GM19463 (cell line): Measurements from ENCODE around the gene C1orf174.

ENCODE experiments used
- ATAC-seq: cut with Tn5 transposase; IDR thresholded peaks from one replicate; pipeline ENCODE4 v1.9.1; 2021; ENCODE audit warnings: mild to moderate bottlenecking, moderate library complexity; ENCODE audit not compliant: unreplicated experiment

C1orf174 gene

DNA sequence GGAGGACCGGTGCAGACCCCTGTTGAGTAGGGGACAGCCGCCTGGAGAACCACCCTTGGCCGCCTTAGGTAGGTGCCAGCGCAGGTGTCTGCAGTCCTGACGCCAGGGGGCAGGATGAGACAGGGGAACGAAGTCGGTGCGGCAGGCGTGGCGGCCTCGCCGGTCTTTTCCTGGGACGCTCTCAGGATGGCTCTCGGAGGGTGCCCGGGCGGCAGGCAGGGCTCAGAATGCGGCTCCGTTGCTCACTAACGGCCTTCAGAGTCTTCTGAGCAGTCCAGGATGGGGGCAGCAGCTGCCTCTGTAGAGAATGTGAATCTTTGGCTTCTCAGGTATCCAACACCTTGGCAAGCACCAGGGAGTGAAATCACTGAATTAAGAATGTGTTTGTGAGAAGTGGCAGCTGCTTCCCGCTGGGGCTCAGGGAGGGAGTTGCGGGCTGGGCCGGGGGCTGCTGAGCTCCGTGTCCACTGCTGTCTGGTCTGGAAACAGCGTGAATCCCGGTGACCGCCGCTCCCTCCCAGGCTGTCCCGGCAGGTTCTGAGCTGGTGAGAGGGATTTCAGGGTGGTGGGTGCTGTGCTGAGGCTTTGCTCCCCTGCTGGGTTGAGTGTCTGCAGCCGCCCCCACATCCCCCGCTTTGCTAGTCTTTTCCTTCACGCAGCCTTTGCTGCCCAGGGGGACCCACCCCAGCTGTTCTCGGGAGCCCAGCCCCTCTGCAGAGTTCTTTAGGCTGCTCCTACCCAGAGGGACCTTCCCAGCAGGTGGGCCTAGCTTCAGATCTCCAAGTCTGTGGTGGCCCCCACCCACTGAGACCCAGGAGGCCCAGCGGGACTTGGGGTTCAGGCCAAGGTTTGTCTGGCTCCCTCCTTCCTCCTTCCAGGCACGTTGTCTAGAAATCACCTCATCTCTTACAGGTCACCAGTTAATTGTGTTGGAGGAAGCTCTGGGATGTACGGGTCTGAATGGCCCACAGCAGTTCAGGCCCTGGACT, 11.1 kb upstream of the C1orf174 start:
- ATAC-seq, result no peak

DNA sequence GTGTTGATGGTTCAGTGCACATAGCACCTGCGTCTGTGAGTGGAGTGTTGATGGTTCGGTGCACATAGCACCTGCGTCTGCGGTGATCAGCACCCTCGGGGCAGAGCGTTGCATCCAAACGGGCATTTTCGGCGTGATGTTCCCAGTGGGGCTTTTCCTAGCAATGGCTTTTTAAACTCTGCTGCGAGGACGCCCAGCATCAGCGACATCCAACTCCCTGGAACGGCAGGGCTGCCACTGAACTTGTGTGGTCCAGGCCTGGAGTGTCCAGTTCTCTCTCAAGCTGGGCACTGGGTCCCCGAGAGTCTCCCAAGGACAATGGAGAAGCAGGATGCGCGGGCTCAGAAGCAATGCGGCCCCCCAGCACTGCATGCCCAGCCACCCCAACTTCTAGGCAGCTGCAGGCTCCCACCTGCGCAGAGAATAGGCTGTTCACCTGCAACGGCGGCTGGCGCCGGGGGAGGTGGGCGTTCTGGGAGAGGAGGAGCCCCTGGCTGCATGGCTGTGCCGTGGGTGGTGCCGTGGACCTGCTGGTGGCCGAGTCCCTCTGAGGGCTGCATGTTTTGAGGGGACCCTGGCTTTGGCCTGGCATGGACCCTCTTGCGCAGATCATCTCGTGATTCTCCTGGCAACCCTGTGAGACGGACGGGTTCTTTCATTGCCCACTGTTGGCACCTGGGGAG, 10.1 kb upstream of the C1orf174 start:
- ATAC-seq, result no peak

DNA sequence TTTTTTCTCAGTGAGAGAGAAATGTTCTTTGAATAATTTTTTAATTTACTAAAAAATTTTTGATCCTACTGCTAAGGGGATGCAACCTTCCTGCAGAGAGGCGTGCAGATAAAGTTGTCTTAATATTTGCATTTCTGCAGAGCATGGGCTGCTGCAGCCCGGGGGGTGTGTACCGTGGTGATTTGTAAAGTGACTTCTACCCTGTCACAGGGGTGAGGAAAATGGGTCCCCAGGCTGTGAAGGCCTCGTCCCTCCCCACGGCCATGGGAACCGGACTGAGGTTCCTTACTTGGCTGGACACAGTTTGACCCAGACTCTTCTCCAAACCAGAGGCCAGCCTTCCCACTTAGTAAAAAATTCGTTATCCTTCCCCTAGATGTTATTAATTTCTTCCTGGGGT, 9.5 kb upstream of the C1orf174 start:
- ATAC-seq, result no peak

DNA sequence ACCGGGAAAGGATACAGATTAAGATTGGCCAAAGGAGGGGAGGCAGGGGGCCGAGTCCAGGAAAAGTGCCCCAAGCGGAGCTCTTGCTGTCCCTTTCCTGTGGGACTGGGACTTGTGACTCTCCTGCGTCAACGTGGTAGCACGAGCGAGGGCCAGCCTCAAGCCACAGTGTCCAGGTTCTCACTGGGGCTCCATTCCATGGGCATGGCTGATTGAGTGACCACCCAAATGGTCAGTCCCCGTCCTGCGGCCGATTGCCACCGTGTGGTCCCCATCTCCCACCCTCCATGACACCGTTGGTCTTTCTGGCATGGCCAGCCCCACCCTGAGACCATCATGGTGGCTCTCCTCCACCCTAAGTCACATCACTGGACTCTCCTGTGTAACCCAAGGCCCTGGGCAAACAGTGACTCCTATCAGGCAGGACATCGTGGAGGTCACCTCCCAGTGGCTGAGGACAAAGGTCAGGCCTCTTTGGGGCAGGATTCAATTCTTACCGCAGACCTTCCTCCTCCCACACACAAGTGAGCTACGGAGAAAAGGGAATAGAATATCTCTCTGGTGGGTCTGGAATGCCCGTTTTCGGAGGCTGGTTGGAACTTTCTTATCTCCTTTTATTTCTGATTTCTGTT, 8.9 kb upstream of the C1orf174 start:
- ATAC-seq, result no peak

DNA sequence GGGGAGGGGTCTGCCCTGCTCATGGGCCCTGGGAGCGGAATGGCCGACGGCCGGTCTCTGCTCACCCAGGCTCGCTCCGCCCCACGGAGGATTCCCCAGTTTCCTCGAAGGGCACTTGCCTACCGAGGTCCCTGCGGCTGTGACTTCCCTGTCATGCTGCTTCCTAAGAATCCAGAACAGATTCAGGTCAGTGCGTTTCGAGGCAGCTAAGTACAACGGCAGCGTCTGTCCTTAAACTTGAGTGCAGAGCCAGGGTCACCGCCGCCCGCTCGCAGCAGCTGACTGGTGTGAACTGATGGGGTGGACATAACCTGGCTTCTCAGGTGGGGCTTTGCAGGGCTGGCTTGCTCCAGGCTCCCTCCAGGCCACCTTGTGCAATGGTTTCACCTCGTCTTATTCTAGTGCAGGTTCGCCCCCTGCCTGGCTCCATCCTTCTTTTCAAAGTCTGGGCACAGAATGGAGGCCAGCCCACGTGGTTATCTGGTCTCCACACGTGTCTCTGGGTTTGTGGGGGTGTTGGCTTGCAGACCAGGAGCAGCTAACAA, 7.6 kb upstream of the C1orf174 start:
- no peak for ATAC-seq

DNA sequence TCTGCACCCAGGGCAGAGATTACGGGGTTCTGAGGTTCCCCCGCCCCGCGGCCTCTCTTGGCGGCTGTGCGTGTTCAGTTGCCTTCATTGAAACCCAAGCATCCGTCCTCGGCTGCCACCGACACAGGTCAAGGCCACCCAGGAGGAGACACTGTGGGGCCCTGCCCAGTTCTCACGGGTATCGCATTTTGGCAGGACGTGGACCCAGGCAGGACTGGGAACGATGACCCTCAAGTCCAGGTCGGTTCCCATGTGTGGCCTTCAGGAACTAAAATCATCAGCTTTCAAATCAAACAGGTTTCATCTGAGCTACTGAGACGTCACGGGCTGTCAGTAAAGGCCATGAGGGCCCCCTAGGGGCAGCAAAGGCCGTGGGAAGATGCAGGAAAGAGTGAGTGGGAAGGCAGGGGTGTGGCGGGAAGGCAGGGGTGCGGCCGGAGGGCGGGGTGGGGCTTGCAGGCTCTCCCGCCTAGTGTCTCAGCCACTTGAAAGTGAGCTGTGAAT, 7.0 kb upstream of the C1orf174 start:
- no peak for ATAC-seq

DNA sequence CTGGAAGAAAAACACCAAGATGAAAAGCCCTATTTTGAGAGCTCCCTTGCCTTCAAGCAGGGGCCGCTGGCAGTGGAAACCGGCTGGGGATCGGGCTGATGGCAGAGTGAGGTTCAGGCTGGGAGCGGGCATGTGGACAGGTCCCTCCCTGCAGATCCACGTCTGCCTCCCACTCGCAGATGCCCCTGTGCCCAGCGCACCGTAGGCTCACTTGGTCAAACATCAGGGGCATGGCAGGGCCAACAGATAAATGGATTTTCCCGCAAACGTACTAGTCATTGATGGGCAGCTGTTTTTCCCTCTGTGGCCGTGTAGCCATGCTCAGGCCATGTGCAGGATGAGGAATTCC, 6.6 kb upstream of the C1orf174 start:
- no peak for ATAC-seq

DNA sequence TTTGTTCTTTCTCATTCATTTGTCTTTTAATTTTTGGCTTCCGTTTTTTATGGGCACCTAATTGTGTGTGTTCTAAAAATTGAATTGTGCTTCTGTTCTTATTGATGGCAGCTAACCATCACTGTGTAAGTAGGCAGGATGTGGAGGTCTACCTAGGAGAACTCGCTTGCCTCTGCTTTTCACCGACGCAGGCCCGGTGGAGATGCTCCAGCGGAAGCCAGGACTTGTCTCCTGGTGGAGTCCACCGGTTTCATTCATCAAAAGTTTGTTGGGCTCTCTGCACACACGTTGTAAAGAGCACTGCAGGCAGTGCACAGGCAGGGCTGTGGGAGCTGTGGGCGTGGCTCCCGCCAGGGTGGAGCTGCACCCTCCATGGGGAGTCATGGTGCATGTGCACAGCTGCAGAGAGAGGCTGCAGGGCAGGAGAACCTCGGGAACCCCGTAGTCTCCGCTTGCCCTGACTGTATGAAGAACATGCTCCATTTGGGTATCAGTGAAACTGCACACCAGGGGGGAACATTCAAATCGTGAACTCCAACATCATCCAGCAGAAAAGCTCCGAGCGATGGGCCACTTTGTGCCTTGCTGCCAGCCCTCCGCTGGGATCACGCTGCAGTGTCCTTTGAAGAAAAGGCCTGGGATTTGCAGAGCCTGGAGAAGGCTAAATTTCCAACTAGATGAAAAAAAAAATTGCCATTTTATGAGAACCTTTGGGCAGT, 6.0 kb upstream of the C1orf174 start:
- no peak for ATAC-seq

DNA sequence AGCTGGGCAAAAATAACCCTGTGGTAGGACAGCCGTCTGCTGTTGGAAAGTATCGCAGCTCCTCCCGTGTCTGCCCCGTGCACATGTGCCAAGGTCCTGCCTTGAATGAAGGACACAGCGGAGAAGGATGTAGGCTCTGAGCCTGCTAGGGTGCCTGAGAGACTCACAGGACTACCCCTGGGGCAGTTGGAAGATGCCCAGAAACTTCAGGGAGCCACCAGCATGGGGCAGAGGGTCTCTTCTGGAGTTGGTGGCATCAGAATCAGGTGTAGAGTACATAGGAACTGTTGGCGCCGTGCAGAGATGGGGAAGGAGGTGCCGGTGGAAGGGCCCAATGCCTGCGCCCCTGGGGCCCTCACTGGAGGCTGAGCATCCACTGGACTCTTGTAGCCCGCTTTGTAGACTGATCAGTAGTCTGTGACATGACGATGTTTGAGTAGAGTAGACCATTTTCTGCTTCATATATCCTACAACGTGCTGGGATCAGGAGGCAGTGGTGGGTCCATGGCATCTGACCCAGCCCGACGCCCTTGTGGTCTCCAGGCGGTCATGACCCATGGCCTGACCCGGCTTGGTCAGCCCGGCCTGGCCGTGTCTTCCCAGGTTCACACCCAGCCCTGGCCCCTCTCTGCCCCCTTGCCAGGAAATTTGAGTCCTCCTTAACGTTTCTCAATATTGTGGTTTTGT, 5.3 kb upstream of the C1orf174 start:
- no peak for ATAC-seq

DNA sequence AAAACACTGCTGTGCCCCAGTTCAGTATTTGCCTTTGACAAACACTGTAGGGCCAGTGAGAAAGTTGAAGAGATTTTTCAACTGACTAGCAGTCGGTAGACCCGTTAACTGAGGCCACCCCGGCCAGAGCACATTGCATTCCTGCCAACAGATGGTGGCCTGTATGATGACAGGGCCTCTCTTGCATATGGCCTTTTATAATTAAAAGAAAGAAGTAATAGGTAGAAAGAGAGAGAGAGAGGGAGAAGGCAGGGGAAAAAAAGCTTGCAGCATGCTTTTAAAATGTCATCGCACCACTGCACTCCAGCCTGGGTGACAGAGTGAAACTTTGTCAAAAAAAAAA, 4.7 kb upstream of the C1orf174 start:
- ATAC-seq, result no peak

DNA sequence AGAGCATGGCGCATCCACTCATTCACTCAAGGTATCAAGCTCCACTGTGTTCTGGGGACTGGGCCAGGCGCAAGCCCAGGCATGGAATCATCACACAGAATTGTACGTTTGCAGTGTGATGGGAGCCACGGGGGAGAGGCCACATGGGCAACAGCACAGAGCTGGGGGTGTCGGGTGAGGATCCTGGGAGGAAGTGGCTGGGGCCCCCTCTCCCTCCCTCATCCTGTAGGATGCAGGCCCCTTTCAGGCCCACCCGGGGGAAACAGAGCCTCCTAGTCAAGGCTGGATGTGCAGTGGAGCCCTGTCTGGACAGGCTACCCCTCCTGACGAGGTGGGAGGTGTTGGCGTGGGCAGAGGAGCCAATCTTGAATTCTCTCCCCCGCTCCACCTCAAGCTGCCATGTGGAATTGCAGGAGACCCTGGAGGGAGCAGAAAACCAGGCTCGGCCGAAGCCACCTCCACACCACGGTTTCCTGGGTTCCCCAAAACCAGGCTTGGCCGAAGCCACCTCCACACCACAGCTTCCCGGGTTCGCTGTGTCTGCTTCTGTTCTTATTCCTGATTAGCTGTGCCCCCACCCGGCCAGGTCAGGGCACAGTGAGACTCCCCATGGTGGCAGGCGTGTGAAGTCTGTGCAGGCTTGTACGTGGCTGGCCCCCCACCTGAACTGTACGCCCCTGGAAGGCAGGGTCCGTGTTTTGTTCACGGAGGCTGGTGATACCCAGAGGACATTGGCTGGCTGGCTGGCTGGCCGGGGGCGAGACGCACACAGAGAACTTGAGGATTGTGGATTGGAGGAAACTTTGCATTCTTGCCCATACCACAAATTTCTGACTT, 4.2 kb upstream of the C1orf174 start:
- no peak for ATAC-seq

DNA sequence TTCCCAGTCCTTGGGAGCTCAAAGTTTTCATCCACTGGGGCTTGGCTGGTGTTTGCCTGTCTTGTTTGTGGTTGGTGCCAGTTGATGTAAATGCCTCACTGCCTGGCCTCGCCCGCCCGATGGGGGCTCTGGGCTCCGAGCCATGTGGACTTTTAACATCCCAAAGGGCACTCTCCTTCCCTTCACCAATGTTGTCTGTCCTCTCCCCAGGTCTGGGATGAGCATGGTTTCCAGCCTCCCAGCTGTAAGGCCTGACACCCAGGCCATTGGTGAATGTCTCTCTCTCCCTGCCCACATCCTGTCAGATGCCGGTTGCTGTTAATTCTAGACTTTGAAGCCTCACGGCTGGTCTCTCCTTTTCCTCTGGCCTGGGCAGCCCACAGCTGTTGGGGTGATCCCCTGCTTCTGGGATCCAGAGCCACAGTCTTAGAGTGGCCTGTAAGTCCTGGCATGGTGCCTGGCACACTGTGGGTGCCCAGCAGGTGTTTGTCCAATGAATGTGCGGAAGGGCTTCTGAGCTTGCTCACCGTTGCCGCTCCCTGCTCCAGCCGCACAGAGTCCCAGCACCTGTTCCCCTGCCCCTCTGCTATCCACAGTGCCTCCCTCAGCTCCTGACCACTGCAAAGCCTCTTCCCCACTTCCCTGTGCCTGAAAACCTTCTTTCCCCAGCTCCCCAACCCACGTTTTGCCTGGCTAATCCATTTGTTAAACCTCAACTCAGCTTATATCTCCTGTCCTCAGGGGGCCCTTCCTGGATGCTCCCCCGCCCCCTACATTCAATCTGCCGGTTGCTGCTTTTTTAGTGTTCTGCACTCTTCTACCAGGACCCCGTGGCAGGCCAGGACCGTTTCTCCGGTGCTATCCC, 3.3 kb upstream of the C1orf174 start:
- no peak for ATAC-seq

DNA sequence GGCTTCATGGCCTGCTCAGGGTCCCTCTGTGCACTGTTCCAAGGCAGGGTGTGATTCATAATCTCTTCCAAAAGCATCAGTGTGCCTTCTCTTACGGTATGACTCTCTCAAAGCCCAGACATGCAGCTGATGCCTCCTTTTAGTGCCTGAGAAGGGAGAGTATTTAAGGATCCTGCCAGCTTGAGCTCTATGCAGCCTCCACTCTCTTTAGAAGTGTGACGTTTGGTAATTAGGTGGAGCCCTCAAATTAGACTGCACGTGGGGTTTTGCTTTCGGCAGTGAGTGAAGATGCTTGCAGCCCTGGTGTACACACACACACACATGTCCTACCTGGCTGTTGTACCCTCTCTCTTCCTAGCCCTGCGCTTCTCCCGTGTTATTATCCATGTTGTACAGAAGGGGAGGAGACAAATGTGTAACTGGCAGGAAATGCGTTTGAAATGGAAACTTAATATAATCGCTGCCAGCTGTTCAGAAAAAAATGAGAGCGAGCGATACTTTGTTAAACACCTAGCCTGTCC, 2.6 kb upstream of the C1orf174 start:
- no peak for ATAC-seq

DNA sequence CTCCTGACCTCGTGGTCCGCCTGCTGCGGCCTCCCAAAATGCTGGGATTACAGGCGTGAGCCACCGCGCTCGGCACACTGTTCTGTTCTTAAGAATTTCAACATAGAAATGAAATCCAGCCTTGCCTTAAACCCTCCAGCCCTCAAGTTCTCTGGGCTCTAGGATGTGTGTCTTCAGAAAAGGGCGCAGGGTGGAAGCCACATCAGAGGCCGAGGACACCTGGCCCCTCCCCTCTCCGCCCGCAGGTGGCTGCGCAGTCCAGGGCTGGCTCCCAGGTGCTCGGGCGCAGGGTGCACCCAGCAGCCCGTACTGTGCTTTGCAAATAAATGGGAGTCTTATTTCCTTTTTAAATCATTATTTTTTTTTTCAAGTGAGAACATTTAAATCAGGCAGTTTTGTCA, 2.0 kb upstream of the C1orf174 start:
- ATAC-seq, result no peak

DNA sequence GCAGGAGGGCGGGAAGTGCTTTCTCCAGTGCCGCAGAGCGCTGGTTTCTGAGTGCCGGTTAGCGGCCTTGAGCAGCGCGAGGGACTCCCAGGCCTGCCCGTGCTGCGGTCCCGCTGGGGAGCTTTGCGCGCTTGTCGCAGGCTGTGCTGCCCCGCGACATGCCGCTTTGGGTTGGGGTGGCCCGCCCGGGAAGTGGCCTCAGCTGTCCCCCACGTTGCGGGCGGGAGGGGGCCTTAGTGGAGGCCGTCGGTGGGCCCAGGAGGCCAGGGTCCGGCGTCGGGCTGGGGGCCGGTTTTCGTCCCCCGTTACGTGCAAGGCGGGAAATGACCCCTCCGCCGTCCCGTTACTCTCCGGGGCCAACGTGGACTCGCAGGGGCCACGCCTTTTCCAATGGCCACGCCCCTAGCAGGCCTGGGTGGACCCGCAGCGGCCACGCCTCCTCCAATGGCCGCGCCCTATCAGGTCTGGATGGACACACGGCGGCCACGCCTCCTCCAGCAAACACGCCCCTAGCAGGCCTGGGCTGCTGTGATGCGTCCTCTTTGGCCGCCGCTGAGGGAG, 977 bp upstream of the C1orf174 start:
- peak; percentile 52 for ATAC-seq

DNA sequence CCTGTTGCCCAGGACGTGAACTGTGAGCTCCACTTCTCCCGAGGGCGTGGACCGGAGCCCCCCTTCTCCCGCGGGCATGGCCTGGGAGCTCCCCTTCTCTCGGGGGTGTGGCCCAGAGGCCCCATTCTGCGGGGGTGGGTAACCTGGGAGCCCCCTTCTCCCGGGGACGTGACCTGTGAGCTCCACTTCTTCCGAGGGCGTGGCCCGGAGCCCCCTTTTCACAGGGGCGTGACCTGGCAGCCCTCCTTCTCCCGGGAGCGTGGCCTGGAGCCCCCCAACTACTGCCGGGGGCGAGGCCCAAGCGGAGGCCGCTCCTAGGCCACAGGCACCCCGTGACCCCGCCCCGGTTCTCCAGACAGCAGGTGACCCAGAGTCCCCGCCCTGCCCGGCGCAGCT, 320 bp downstream of the C1orf174 start:
- ATAC-seq, result no peak

DNA sequence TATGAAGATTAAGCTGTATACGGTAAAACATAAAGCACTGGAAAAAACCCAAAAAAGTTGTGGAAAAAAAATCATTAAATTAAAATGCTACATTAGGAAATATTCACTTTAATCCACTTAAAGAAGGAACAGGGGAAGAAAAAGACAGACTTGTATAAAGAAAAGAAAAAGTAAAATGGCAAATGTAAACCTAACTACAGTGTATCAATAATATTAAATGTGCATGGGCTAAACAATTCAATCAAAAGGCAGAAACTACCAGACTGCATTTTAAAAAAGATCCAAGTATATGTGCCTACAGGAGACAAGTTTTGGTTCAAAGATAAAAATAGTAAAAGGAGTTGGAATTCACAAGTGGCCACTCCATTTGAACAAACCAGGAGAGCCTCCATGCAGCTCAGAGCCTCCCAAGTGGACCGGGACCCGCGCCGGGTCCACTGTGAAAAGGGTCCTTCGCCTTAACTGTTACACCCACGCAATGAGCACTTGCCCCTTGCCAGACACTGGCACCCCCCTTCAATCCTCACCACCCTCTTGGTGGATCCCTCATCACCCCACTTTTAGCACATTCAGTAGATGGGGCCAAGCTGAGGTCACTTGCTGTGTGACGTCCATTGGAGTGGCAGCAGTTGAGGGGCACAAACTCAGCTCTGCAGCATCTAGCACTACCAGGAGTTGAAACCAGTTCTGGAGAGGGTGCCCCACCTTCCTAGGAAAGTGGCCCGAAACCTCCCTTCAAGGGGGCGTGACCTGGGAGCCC, 898 bp downstream of the C1orf174 start:
- ATAC-seq, result no peak
